DND-41 (cell line): ENCODE data around the gene MACIR.

Experiments
- CTCF ChIP-seq: IDR thresholded peaks from 2 replicates; pipeline ENCODE4 v1.5.1; 2012; ENCODE audit warnings: borderline replicate concordance, low read length, moderate library complexity, mild to moderate bottlenecking; ENCODE audit not compliant: poor library complexity, severe bottlenecking; ENCODE audit errors: extremely low read depth
- EZH2 ChIP-seq: IDR thresholded peaks from 3 replicates; pipeline ENCODE4 v1.6.1; 2012; ENCODE audit warnings: borderline replicate concordance, low read depth, mild to moderate bottlenecking, moderate library complexity, low read length, inconsistent platforms; ENCODE audit not compliant: severe bottlenecking

GRCh38 chr5:103289024-103289423, 30.5 kb downstream of the MACIR start:
- TF ChIP-seq EZH2 (no peak), CTCF (no peak)
